Testis (tissue), 3 donors: ENCODE measurements around the gene CLCN6. TPM values are rescaled to one million over a fixed set of nuclear protein-coding genes. Genes with fewer than 3 reads are reported as not detected.

ENCODE experiments used
- DNase-seq: peaks from one replicate; pipeline ENCODE4 v3.0.0-alpha.2; 2019
- H3K27ac ChIP-seq, 2 donors: fragments of 200-600 bp; sonication (generic); one replicate each; pipeline ENCODE4 v1.5.1; 2019
- H3K27me3 ChIP-seq: fragments of 200-600 bp; sonication (generic); one replicate; pipeline ENCODE4 v1.5.1; 2019
- H3K36me3 ChIP-seq: fragments of 200-600 bp; sonication (generic); one replicate; pipeline ENCODE4 v1.5.1; 2017; ENCODE audit warnings: low read depth; ENCODE audit errors: missing control alignments
- H3K4me1 ChIP-seq: fragments of 200-600 bp; sonication (generic); one replicate; pipeline ENCODE4 v1.5.1; 2019
- H3K4me3 ChIP-seq, 2 donors: fragments of 200-600 bp; sonication (generic); one replicate each; pipeline ENCODE4 v1.5.1; 2017 to 2019
- H3K9me3 ChIP-seq: fragments of 200-600 bp; sonication (generic); one replicate; pipeline ENCODE4 v1.5.1; 2017
- CTCF ChIP-seq, 3 experiments: fragments of 450-650 bp in 2 of 3; fragments of 200-600 bp in 1 of 3; sonication (generic) in 1 of 3; IDR thresholded peaks; one replicate each; pipeline ENCODE4 v1.5.1; 2016 to 2019; ENCODE audit warnings: antibody characterized with exemption in 3 of 3, mild to moderate bottlenecking in 2 of 3, moderate library complexity in 1 of 3
- POLR2A ChIP-seq: fragments of 450-650 bp; IDR thresholded peaks from one replicate; pipeline ENCODE4 v1.6.1; 2017; ENCODE audit warnings: antibody characterized with exemption, mild to moderate bottlenecking, moderate library complexity
- WGBS, 2 donors: methylation state at CpG; one replicate each; pipeline ENCODE4 v1.1.5; 2018; 5-methylcytosine and 5-hydroxymethylcytosine counted together
- intact Hi-C: fragments of 100-400 bp; cut with DNase I; formaldehyde crosslinking; loops from one replicate; pipeline ENCODE4 v1.15.1; 2023; ENCODE audit warnings: low total_unique reads
- polyA plus RNA-seq: library from polyadenylated mRNA; stranded (reverse); fragments of 350-450 nt; fragmentation: Illumina TruSeq; extraction: RNeasy Lipid Tissue Mini Kit (QIAGEN cat#74804); gene quantifications from one replicate; pipeline ENCODE4 v1.2.3, GENCODE V29; 2014; ENCODE audit warnings: low read depth, low replicate concordance; ENCODE audit not compliant: insufficient read depth
- total RNA-seq, 2 donors: library from RNA; depleted of rRNA; stranded (reverse); fragments of >200 nt; gene quantifications; one replicate each; pipeline ENCODE4 v1.2.3, GENCODE V29; 2016

Gene CLCN6
- total and polyA plus RNA-seq, 3 donors from 2014 or later = 47.9 to 91.7 (median 57.1) TPM

GRCh38 chr1:11835441-11836225 is 29.6 kb downstream of the CLCN6 start:
- WGBS, 2 donors = 93 to 94% methylated on average over 25 to 28 of the region's 28 CpGs
- no peak for TF ChIP-seq POLR2A
- no peak for TF ChIP-seq CTCF (IDR thresholded peaks at IDR 0.05)
- no peaks in the 10 kb centered on the region for H3K4me1 ChIP-seq
- no peaks in the 10 kb centered on the region for H3K36me3 ChIP-seq
- intact Hi-C loops = no loop called here
- no peak for DNase-seq
- H3K9me3 ChIP-seq = no peaks in the 10 kb centered on the region
- no peaks in the 10 kb centered on the region for H3K27me3 ChIP-seq
- no peak overlapping the region for H3K27ac ChIP-seq
- no peak overlapping the region for H3K4me3 ChIP-seq

- H3K36me3 ChIP-seq = no peaks in the 10 kb centered on the region
- H3K9me3 ChIP-seq = no peaks in the 10 kb centered on the region
- WGBS, 2 donors = 78% methylated on average over 31 to 36 of the region's 36 CpGs
- peak; percentile 20 for DNase-seq
- TF ChIP-seq CTCF (IDR thresholded peaks at IDR 0.05) (no peak), POLR2A (no peak)
- no peaks in the 10 kb centered on the region for H3K4me1 ChIP-seq
- no peak overlapping the region for H3K27ac ChIP-seq
- H3K27me3 ChIP-seq = no peaks in the 10 kb centered on the region
- H3K4me3 ChIP-seq = no peak overlapping the region
- intact Hi-C loops = no loop called here
These were observed 31.2 kb downstream of the CLCN6 start for GRCh38 chr1:11836955-11837766.

- Histone ChIP-seq H3K4me1 (no peaks in the 10 kb centered on the region), H3K27me3 (no peaks in the 10 kb centered on the region), H3K27ac (no peak overlapping the region), H3K9me3 (no peaks in the 10 kb centered on the region), H3K36me3 (no peaks in the 10 kb centered on the region), H3K4me3 (no peak overlapping the region)
- WGBS, 2 donors = 63 to 76% methylated on average over 9 to 11 of the region's 11 CpGs
- no peak for DNase-seq
- TF ChIP-seq CTCF (IDR thresholded peaks at IDR 0.05) (no peak), POLR2A (no peak)
- intact Hi-C loops = no loop called here
These were observed 31.9 kb downstream of the CLCN6 start for GRCh38 chr1:11837767-11838348.

GRCh38 chr1:11838349-11839272 is 32.6 kb downstream of the CLCN6 start:
- TF ChIP-seq POLR2A = no peak
- TF ChIP-seq CTCF (IDR thresholded peaks at IDR 0.05) = peak; percentile 81 to 95 (median 90)
- no peaks in the 10 kb centered on the region for H3K36me3 ChIP-seq
- H3K4me1 ChIP-seq = no peaks in the 10 kb centered on the region
- no peak overlapping the region for H3K27ac ChIP-seq
- DNase-seq = peak; percentile 80
- no peak overlapping the region for H3K4me3 ChIP-seq
- intact Hi-C loops = no loop called here
- H3K9me3 ChIP-seq = no peaks in the 10 kb centered on the region
- H3K27me3 ChIP-seq = no peaks in the 10 kb centered on the region
- WGBS, 2 donors = 51 to 63% methylated on average over 23 to 40 of the region's 40 CpGs
